ENCODE data around the gene GSKIP.

GSKIP gene

GRCh38 chr14:96418075-96418474 is 54.7 kb downstream of the GSKIP start:
- no peak for DNase-seq (ENCODE audit: low spot score)

- no peak for DNase-seq (ENCODE audit: low spot score)
Measured at GRCh38 chr14:96421236-96421635, 57.9 kb downstream of the GSKIP start.

DNA sequence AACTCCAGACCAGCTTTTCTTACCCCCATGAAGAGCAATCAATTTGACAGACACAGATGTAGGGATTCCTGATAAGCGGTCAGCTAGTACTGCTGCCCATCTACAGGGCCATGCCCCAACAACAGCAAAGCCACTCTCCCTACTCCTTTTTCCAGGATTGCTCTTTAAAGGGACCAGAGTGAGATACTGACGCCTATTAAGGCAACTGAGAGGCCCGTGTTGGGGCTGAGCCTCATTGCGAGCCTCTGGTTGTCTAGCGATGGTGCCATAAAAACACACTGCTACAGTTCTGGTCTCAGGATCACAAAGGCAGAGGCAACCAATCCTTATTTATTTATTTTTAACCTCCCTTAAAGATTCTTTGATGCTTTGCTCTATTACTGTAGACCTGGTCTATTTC is 59.7 kb downstream of the GSKIP start:
- DNase-seq (ENCODE audit: low spot score), result no peak

- DNase-seq (ENCODE audit: low spot score), result no peak
Measured at GRCh38 chr14:96423446-96424108, 60.3 kb downstream of the GSKIP start.

- peak; percentile 57 for DNase-seq (ENCODE audit: low spot score)
Measured at GRCh38 chr14:96424109-96424989, 61.0 kb downstream of the GSKIP start.

- no peak for DNase-seq (ENCODE audit: low spot score)
Measured at GRCh38 chr14:96434040-96434439, 70.7 kb downstream of the GSKIP start.

Data from D341Med (cell line).